GM19351 (cell line): Measurements from ENCODE around the gene C11orf24.

Source experiments
- ATAC-seq: cut with Tn5 transposase; IDR thresholded peaks from one replicate; pipeline ENCODE4 v1.9.1; 2021; ENCODE audit warnings: mild to moderate bottlenecking, moderate library complexity; ENCODE audit not compliant: unreplicated experiment

C11orf24 gene

GRCh38 chr11:68273026-68273738 is 1.4 kb upstream of the C11orf24 start:
- ATAC-seq, result no peak

GRCh38 chr11:68271023-68271780 is 571 bp downstream of the C11orf24 start:
- ATAC-seq, result no peak

GRCh38 chr11:68270196-68271022 is 1.4 kb downstream of the C11orf24 start:
- ATAC-seq, result no peak

GRCh38 chr11:68269414-68270081 is 2.2 kb downstream of the C11orf24 start:
- no peak for ATAC-seq

- no peak for ATAC-seq
Measured at GRCh38 chr11:68267881-68268240, 3.9 kb downstream of the C11orf24 start.

- ATAC-seq, result no peak
Measured at GRCh38 chr11:68266936-68267880, 4.6 kb downstream of the C11orf24 start.

GRCh38 chr11:68266121-68266891 is 5.5 kb downstream of the C11orf24 start:
- ATAC-seq, result no peak

DNA sequence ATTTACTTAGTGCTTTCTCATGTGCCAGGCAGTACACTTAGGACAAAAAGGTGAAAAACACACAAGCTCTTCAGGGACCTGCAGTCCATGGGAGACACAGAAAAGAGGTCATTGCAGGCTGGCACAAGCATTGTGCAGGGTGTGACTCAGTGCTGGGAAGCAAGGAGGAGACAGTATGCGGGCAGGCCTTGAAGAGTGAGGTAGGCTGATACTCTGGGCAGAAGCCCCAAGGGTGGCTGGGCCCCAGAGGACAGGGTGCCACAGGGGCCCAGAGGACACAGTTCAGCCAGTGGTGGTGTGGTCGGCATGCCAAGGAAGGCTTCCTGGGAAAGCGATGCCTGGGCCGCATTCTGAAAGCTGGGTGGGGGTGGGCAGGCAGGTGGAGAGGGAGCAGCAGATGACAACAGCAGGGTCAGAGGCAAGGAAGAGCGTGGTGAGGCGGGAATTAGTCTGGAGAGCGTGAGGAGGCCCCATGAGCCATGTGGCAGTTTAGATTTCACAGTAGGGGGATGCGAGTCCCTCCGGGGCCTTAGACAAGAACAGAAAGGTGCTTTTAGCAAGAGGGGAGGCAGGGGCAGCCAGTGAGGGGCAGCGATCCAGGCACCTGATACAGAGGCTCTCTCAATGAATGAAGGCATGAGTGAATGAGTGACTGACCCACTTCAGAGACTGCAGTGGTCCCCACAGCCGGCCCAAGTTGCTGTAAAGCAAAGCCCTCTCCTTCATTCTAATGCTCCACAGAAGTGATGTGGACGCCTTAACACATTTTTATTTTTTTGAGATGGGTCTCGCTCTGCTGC is 6.8 kb downstream of the C11orf24 start:
- ATAC-seq, result no peak

DNA sequence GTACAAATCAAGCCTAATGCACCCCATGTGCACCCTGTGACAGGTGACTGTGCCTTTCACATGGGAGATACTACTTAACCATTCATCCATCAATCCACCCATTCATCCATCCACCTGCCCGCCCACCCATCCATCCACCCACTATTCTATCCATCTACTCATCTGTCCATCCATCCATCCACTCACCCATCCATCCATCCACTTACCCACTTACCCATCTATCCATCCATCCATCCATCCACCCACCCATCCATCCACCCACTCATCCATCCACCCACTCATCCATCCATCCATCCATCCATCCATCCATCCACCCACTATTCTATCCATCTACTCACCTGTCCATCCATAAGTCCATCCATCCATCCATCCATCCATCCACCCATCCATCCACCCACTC is 7.5 kb downstream of the C11orf24 start:
- ATAC-seq, result no peak

DNA sequence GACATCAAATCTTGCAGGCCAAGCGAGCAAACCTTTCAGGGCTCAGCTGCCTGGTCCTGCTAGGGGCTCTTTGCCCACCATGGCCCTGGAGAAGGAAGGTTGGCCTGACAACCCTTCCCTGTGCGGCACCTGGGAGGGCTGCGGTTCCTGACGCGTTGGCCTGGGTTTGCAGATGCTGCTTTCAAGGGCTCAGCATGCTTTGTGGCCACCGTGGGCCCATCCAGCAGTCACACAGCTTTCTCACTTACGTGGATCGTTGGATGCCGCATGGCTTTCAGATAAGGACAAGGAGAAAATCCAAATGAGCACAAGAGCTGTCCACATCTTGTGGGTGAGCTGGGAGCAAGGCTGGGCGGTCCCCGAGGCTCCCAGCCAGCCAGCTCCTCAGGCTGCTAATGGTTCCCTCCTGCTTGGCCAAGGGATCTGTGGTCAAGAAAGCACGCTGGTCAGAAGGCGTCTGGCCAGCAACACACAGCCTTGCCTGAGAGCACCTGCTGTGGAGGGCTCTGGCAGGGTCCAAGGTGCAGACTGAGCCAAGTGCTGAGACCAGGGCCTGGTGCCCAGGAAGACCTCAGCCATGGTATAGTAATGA is 8.2 kb downstream of the C11orf24 start:
- no peak for ATAC-seq

- ATAC-seq, result no peak
Measured at GRCh38 chr11:68262544-68262827, 9.3 kb downstream of the C11orf24 start.

DNA sequence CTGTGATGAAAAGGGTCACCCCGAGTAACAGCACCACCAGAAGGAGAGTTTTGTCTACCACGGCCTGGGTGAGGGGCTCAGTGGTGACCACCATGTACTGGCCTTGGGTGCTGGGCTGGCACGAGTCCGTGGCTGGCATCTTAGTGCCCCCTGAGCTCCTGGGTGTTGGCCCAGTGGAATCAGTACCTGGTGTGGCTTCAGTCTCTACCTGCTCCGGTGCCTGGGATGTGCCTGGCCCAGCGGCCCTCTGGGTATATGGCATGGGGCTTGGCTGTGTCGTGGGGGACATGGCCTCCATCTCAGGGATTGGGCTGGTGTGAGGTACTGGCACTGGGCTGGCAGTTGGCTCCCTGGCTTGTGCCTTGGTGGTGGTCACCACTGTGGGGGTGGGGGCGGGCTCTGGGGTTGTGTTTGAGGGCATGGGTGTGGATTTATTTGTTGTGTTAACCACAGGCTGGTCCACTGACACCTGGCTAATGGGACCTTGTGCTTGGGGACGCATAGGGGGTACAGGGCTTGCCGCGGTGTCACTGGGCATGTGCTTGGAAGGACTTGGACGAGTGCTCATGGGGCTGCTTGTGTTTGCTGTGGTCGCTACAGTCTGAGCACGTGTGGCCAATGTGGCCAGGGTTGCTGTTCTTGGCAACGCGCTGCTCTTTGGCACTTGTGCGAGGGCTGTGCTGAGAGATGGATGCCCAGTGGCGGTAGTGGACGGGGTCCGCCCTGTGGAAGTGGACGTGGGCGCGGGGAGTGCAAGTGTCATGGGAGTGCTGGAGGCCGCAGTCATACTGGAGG is 9.8 kb downstream of the C11orf24 start:
- ATAC-seq, result no peak

DNA sequence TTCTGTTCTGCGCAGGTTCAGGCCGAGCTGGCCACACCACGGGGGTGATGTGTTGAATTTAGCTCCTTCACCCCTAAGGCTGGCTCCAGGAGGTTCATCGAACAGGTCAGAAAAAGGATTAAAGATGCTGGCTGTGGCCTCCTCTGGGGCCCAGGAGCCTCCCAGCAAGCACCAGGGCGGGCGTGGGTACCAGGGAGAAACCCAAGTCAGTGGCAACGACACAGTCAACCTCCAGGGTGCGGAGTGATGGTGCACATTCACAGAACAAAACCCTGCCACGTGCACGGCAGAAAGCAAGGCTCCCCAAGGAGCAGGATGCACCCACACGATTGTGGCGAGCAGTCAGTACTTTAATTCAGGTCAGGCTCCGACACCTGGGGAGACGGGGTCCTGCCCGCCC is 10.8 kb downstream of the C11orf24 start:
- ATAC-seq, result no peak

GRCh38 chr11:68260484-68260883 is 11.3 kb downstream of the C11orf24 start:
- ATAC-seq, result no peak

GRCh38 chr11:68259122-68259959 is 12.4 kb downstream of the C11orf24 start:
- ATAC-seq, result no peak

DNA sequence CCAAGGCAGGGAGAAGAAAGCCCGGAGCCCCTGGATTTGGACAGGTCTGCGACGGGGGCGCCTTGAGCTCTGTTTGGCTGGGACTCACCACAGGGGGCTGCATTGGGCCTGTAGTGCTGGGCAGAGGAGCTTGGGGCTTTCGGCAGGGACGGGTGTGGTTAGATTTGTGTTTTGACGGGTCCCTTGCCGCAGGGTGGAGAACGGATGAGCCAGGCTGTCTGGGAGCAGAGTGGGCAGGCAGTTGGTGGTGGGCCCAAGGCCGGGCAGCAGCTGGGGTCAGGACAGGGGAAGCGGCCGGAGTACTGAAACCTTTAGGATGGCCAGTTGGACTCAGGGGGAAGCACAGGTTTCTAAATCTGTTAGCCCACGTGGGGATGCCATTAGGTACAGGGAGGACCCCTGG is 13.4 kb downstream of the C11orf24 start:
- no peak for ATAC-seq
